HepG2 (cell line): ENCODE results near the gene PHTF1. TPM values are rescaled to one million over a fixed set of nuclear protein-coding genes. Genes with fewer than 3 reads are reported as not detected.

Source experiments
- AGO1 ChIP-seq: fragments of 200-400 bp; formaldehyde crosslinking; IDR thresholded peaks from 2 replicates; pipeline ENCODE4 v1.6.1; 2017; ENCODE audit warnings: mild to moderate bottlenecking, low read depth, low read length, moderate library complexity; ENCODE audit not compliant: poor library complexity, severe bottlenecking
- CC2D1A ChIP-seq: sonication (generic); formaldehyde crosslinking; IDR thresholded peaks from 2 replicates; pipeline ENCODE4 v1.8.1; 2023; ENCODE audit warnings: mild to moderate bottlenecking, missing genetic modification reagents
- GABPB1 ChIP-seq: IDR thresholded peaks from 2 replicates; pipeline ENCODE4 v1.6.1; 2016; ENCODE audit warnings: mild to moderate bottlenecking, missing genetic modification reagents, moderate library complexity, missing compliant biosample characterization
- GTF2F1 ChIP-seq: fragments of 150-350 bp; IDR thresholded peaks from 2 replicates; pipeline ENCODE4 v1.6.1; 2014; ENCODE audit warnings: low read length
- NFYC ChIP-seq: IDR thresholded peaks from 2 replicates; pipeline ENCODE4 v1.6.1; 2016; ENCODE audit warnings: missing genetic modification reagents, missing compliant biosample characterization
- NONO ChIP-seq, 2 experiments: fragments of 450-650 bp in 1 of 2; sonication (generic) in 1 of 2; formaldehyde crosslinking in 1 of 2; IDR thresholded peaks in 1 of 2; conservative IDR thresholded peaks in 1 of 2; 2 replicates each; pipeline versions ENCODE4 v1.6.1 to v1.8.0; 2017 to 2022; ENCODE audit warnings: mild to moderate bottlenecking in 1 of 2, missing genetic modification reagents in 1 of 2, moderate library complexity in 1 of 2
- PLRG1 ChIP-seq: fragments of 450-650 bp; conservative IDR thresholded peaks from 2 replicates; pipeline ENCODE4 v1.6.1; 2016
- SALL2 ChIP-seq: sonication (generic); formaldehyde crosslinking; IDR thresholded peaks from 2 replicates; pipeline ENCODE4 v1.8.1; 2023; ENCODE audit warnings: mild to moderate bottlenecking, missing genetic modification reagents, inconsistent platforms
- TBX2 ChIP-seq: sonication (generic); formaldehyde crosslinking; IDR thresholded peaks from 2 replicates; pipeline ENCODE4 v1.5.0; 2020; ENCODE audit warnings: missing genetic modification reagents, mild to moderate bottlenecking, borderline replicate concordance
- XBP1 ChIP-seq: sonication (generic); formaldehyde crosslinking; IDR thresholded peaks from 2 replicates; pipeline ENCODE4 v1.5.0; 2020; ENCODE audit warnings: missing genetic modification reagents
- ZBTB7A ChIP-seq: sonication (generic); formaldehyde crosslinking; IDR thresholded peaks from 2 replicates; pipeline ENCODE4 v1.8.0; 2022; ENCODE audit warnings: mild to moderate bottlenecking, missing genetic modification reagents
- ZNF343 ChIP-seq: sonication (generic); formaldehyde crosslinking; IDR thresholded peaks from 2 replicates; pipeline ENCODE4 v1.4.0; 2020; ENCODE audit warnings: mild to moderate bottlenecking, missing genetic modification reagents
- ZNF644 ChIP-seq: IDR thresholded peaks from 2 replicates; pipeline ENCODE4 v1.6.1; 2016; ENCODE audit warnings: low read depth
- polyA plus RNA-seq, 8 experiments: library from polyadenylated mRNA; depleted of rRNA in 3 of 8; stranded (reverse) in 7 of 8; unstranded in 1 of 8; fragments of >200 nt; fragmentation: Illumina TruSeq in 4 of 8; extraction: Trizol in 4 of 8; gene quantifications; 2 replicates each; pipeline versions ENCODE4 v1.2.1 to v1.2.3, GENCODE V29; 2011 to 2016; ENCODE audit warnings: low read depth in 4 of 8, missing spikeins in 1 of 8, mixed read lengths in 1 of 8; ENCODE audit not compliant: insufficient read depth in 1 of 8
- total RNA-seq, 5 experiments: library from RNA; depleted of rRNA; stranded (reverse); fragments of >200 nt; fragmentation: Illumina TruSeq; extraction: Trizol; gene quantifications; 2 replicates each; pipeline ENCODE4 v1.2.3, GENCODE V29; 2016; ENCODE audit warnings: low read depth in 1 of 5
- TF ChIP-seq, protein P1 (sequence below): IDR thresholded peaks from 2 replicates; pipeline ENCODE4 v1.6.1; 2016; ENCODE audit warnings: missing compliant biosample characterization, missing genetic modification reagents, borderline replicate concordance
- TF ChIP-seq, protein P2 (sequence below): sonication (generic); formaldehyde crosslinking; IDR thresholded peaks from 2 replicates; pipeline ENCODE4 v1.4.0; 2020; ENCODE audit warnings: missing genetic modification reagents
- TF ChIP-seq, protein P3 (sequence below): sonication (generic); formaldehyde crosslinking; IDR thresholded peaks from 2 replicates; pipeline ENCODE4 v1.5.0; 2020; ENCODE audit warnings: missing genetic modification reagents
- TF ChIP-seq, protein P4 (sequence below): sonication (generic); formaldehyde crosslinking; IDR thresholded peaks from 2 replicates; pipeline ENCODE4 v1.8.0; 2022; ENCODE audit warnings: low read depth, missing genetic modification reagents
- TF ChIP-seq, protein P5 (sequence below): sonication (generic); formaldehyde crosslinking; IDR thresholded peaks from 2 replicates; pipeline ENCODE4 v1.5.0; 2020; ENCODE audit warnings: missing genetic modification reagents
- TF ChIP-seq, protein P6 (sequence below): sonication (generic); formaldehyde crosslinking; IDR thresholded peaks from 2 replicates; pipeline ENCODE4 v1.4.0; 2020; ENCODE audit warnings: missing genetic modification reagents

PHTF1 gene
- total and polyA plus RNA-seq, 2 of the 13 experiments (the other 11 are each of a cell fraction or from before 2014, with no cell fraction given): 5.0 to 19.7 TPM

DNA sequence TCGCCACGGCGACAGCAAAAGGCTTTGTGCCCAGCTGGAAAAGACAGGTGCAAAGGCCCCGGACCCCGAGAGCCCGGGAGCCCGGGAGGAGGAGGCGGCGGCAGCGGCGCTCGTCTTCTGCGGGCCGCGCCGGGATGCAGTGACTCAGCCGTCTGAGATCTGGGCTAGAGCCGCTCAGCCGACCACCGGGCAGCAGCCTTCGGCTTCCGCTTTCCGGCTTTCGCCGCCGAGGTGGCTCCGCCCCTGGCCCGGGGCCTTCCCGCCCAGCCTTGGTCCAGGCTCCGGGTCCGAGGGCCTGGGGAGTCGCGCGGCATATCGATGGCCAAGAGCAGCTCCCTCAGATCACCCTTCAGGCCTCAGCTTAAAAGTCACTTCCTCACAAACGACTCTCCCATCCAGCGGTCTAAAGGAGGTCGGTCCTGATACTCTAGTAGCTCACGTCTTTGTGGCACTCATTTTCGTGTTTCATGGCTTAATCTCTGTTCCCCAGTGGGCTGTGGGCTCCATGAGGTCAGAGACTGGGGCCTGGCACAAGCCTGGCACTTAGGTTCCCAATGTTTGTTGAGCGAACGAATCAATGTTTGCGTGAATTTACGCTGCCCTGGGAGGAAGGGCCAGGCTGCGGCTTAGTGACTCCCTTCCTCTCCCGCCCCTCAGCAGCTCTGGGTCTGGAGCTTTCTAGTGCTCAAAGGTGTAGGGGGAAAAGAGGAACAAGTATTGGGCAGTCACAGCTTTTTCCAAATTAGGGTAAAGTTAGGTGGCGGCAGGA is at the start of gene PHTF1 (continued):
- TF ChIP-seq, protein P1, sequence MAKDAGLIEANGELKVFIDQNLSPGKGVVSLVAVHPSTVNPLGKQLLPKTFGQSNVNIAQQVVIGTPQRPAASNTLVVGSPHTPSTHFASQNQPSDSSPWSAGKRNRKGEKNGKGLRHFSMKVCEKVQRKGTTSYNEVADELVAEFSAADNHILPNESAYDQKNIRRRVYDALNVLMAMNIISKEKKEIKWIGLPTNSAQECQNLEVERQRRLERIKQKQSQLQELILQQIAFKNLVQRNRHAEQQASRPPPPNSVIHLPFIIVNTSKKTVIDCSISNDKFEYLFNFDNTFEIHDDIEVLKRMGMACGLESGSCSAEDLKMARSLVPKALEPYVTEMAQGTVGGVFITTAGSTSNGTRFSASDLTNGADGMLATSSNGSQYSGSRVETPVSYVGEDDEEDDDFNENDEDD: peak; percentile 27; the same call in 1 of the 2 replicates
- 0 out of 2 replicates have a peak, but pooled peaks have one; percentile 22 for TF ChIP-seq NFYC (CRISPR knock-in tag)
- TF ChIP-seq, protein P2, sequence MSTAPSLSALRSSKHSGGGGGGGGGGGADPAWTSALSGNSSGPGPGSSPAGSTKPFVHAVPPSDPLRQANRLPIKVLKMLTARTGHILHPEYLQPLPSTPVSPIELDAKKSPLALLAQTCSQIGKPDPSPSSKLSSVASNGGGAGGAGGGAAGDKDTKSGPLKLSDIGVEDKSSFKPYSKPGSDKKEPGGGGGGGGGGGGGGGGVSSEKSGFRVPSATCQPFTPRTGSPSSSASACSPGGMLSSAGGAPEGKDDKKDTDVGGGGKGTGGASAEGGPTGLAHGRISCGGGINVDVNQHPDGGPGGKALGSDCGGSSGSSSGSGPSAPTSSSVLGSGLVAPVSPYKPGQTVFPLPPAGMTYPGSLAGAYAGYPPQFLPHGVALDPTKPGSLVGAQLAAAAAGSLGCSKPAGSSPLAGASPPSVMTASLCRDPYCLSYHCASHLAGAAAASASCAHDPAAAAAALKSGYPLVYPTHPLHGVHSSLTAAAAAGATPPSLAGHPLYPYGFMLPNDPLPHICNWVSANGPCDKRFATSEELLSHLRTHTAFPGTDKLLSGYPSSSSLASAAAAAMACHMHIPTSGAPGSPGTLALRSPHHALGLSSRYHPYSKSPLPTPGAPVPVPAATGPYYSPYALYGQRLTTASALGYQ (CRISPR knock-in tag): peak; percentile 19; the same call in 1 of the 2 replicates
- no peak for TF ChIP-seq GTF2F1
- no peak for TF ChIP-seq ZNF343 (CRISPR knock-in tag)
- TF ChIP-seq AGO1: no peak
- TF ChIP-seq, protein P3, sequence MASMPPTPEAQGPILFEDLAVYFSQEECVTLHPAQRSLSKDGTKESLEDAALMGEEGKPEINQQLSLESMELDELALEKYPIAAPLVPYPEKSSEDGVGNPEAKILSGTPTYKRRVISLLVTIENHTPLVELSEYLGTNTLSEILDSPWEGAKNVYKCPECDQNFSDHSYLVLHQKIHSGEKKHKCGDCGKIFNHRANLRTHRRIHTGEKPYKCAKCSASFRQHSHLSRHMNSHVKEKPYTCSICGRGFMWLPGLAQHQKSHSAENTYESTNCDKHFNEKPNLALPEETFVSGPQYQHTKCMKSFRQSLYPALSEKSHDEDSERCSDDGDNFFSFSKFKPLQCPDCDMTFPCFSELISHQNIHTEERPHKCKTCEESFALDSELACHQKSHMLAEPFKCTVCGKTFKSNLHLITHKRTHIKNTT (CRISPR knock-in tag): no peak
- no peak for TF ChIP-seq CC2D1A (CRISPR knock-in tag)
- TF ChIP-seq, protein P4, sequence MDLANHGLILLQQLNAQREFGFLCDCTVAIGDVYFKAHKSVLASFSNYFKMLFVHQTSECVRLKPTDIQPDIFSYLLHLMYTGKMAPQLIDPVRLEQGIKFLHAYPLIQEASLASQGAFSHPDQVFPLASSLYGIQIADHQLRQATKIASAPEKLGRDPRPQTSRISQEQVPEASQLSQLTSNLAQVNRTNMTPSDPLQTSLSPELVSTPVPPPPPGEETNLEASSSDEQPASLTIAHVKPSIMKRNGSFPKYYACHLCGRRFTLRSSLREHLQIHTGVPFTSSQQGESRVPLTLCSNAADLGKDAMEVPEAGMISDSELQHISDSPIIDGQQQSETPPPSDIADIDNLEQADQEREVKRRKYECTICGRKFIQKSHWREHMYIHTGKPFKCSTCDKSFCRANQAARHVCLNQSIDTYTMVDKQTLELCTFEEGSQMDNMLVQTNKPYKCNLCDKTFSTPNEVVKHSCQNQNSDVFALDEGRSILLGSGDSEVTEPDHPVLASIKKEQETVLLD: no peak
- TF ChIP-seq ZNF644 (CRISPR knock-in tag): no peak
- TF ChIP-seq PLRG1: no peak
- TF ChIP-seq, protein P5, sequence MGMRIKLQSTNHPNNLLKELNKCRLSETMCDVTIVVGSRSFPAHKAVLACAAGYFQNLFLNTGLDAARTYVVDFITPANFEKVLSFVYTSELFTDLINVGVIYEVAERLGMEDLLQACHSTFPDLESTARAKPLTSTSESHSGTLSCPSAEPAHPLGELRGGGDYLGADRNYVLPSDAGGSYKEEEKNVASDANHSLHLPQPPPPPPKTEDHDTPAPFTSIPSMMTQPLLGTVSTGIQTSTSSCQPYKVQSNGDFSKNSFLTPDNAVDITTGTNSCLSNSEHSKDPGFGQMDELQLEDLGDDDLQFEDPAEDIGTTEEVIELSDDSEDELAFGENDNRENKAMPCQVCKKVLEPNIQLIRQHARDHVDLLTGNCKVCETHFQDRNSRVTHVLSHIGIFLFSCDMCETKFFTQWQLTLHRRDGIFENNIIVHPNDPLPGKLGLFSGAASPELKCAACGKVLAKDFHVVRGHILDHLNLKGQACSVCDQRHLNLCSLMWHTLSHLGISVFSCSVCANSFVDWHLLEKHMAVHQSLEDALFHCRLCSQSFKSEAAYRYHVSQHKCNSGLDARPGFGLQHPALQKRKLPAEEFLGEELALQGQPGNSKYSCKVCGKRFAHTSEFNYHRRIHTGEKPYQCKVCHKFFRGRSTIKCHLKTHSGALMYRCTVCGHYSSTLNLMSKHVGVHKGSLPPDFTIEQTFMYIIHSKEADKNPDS: no peak
- peak; percentile 91 for TF ChIP-seq GABPB1
- 0 out of 2 replicates have a peak, but pooled peaks have one; percentile 29 for TF ChIP-seq XBP1 (CRISPR knock-in tag)
- TF ChIP-seq NONO (IDR thresholded peaks at IDR 0.05): no peak
- TF ChIP-seq NONO (CRISPR knock-in tag; conservative IDR thresholded peaks at IDR 0.05): no peak; the same call in 1 of the 2 replicates
- TF ChIP-seq, protein P6, sequence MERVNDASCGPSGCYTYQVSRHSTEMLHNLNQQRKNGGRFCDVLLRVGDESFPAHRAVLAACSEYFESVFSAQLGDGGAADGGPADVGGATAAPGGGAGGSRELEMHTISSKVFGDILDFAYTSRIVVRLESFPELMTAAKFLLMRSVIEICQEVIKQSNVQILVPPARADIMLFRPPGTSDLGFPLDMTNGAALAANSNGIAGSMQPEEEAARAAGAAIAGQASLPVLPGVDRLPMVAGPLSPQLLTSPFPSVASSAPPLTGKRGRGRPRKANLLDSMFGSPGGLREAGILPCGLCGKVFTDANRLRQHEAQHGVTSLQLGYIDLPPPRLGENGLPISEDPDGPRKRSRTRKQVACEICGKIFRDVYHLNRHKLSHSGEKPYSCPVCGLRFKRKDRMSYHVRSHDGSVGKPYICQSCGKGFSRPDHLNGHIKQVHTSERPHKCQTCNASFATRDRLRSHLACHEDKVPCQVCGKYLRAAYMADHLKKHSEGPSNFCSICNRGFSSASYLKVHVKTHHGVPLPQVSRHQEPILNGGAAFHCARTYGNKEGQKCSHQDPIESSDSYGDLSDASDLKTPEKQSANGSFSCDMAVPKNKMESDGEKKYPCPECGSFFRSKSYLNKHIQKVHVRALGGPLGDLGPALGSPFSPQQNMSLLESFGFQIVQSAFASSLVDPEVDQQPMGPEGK (CRISPR knock-in tag): no peak
- no peak for TF ChIP-seq ZBTB7A (CRISPR knock-in tag)
- TF ChIP-seq SALL2 (CRISPR knock-in tag): peak; percentile 49; the same call in 1 of the 2 replicates
- peak; percentile 75; the same call in 1 of the 2 replicates for TF ChIP-seq TBX2 (CRISPR knock-in tag)
